Parathyroid adenoma (tissue), 2 donors: ENCODE results near the gene SVIL.

ENCODE experiments used
- H2AFZ ChIP-seq: fragments of 300-600 bp; sonication (generic); one replicate; pipeline ENCODE4 v1.7.0; 2017; ENCODE audit warnings: antibody characterized with exemption, mild to moderate bottlenecking
- H3K27ac ChIP-seq: fragments of 300-600 bp; sonication (generic); one replicate; pipeline ENCODE4 v1.7.0; 2017
- H3K27me3 ChIP-seq: fragments of 300-600 bp; sonication (generic); one replicate; pipeline ENCODE4 v1.7.0; 2017; ENCODE audit warnings: low read length; ENCODE audit not compliant: control insufficient read depth, insufficient read depth
- H3K36me3 ChIP-seq: fragments of 300-600 bp; sonication (generic); one replicate; pipeline ENCODE4 v1.7.0; 2017; ENCODE audit warnings: low read length; ENCODE audit not compliant: control insufficient read depth, insufficient read depth
- H3K4me1 ChIP-seq: fragments of 300-600 bp; sonication (generic); one replicate; pipeline ENCODE4 v1.7.0; 2017; ENCODE audit warnings: control low read depth
- H3K4me2 ChIP-seq: fragments of 300-600 bp; sonication (generic); one replicate; pipeline ENCODE4 v1.7.0; 2017; ENCODE audit warnings: low read length
- H3K4me3 ChIP-seq: fragments of 300-600 bp; sonication (generic); one replicate; pipeline ENCODE4 v1.7.0; 2017; ENCODE audit warnings: low read depth, low read length
- H3K79me2 ChIP-seq: fragments of 300-600 bp; sonication (generic); one replicate; pipeline ENCODE4 v1.7.0; 2017; ENCODE audit warnings: control low read depth
- H3K9ac ChIP-seq: fragments of 300-600 bp; sonication (generic); one replicate; pipeline ENCODE4 v1.7.0; 2017; ENCODE audit warnings: mild to moderate bottlenecking
- H3K9me3 ChIP-seq: fragments of 300-600 bp; sonication (generic); one replicate; pipeline ENCODE4 v1.7.0; 2017; ENCODE audit warnings: low read length; ENCODE audit not compliant: control insufficient read depth
- CTCF ChIP-seq: fragments of 300-600 bp; sonication (generic); IDR thresholded peaks from one replicate; pipeline ENCODE4 v1.7.0; 2017; ENCODE audit warnings: antibody characterized with exemption, mild to moderate bottlenecking
- donor health status: primary hyperparathyroidism.

The SVIL gene

GRCh38 chr10:29658984-29659965, 24.5 kb upstream of the SVIL start:
- H3K4me3 ChIP-seq = no peak overlapping the region
- H3K27ac ChIP-seq = no peak overlapping the region
- H3K4me2 ChIP-seq = no peak overlapping the region
- no peaks in the 10 kb centered on the region for H3K9me3 ChIP-seq
- no peak overlapping the region for H3K9ac ChIP-seq
- no peak for TF ChIP-seq CTCF
- H3K27me3 ChIP-seq = no peaks in the 10 kb centered on the region
- H2AFZ ChIP-seq = no peak overlapping the region
- no peaks in the 10 kb centered on the region for H3K4me1 ChIP-seq
- peaks cover 13% of the 10 kb centered on the region for H3K79me2 ChIP-seq
- no peaks in the 10 kb centered on the region for H3K36me3 ChIP-seq

- Histone ChIP-seq H3K9ac (no peak overlapping the region), H3K4me1 (no peaks in the 10 kb centered on the region), H3K27ac (no peak overlapping the region), H3K79me2 (peaks cover 9% of the 10 kb centered on the region), H2AFZ (no peak overlapping the region), H3K4me3 (no peak overlapping the region), H3K36me3 (no peaks in the 10 kb centered on the region), H3K9me3 (no peaks in the 10 kb centered on the region), H3K4me2 (no peak overlapping the region), H3K27me3 (no peaks in the 10 kb centered on the region)
- no peak for TF ChIP-seq CTCF
These were observed 23.0 kb upstream of the SVIL start for GRCh38 chr10:29657719-29658274.

- no peak overlapping the region for H3K27ac ChIP-seq
- no peak overlapping the region for H3K4me2 ChIP-seq
- H3K9me3 ChIP-seq = no peaks in the 10 kb centered on the region
- no peak overlapping the region for H2AFZ ChIP-seq
- H3K36me3 ChIP-seq = no peaks in the 10 kb centered on the region
- H3K79me2 ChIP-seq = peaks cover 12% of the 10 kb centered on the region
- no peak for TF ChIP-seq CTCF
- no peak overlapping the region for H3K4me3 ChIP-seq
- H3K9ac ChIP-seq = no peak overlapping the region
- H3K4me1 ChIP-seq = peaks cover 5% of the 10 kb centered on the region
- H3K27me3 ChIP-seq = no peaks in the 10 kb centered on the region
These were observed 21.8 kb upstream of the SVIL start for GRCh38 chr10:29656451-29656992.

GRCh38 chr10:29652192-29652591, 17.4 kb upstream of the SVIL start:
- Histone ChIP-seq H2AFZ (no peak overlapping the region), H3K9me3 (no peaks in the 10 kb centered on the region), H3K79me2 (peaks cover 13% of the 10 kb centered on the region), H3K9ac (no peak overlapping the region), H3K4me1 (peaks cover 14% of the 10 kb centered on the region), H3K27ac (no peak overlapping the region), H3K36me3 (no peaks in the 10 kb centered on the region), H3K27me3 (no peaks in the 10 kb centered on the region), H3K4me2 (no peak overlapping the region), H3K4me3 (no peak overlapping the region)
- no peak for TF ChIP-seq CTCF
